IMR-90 (cell line): Measurements from ENCODE around the gene MSI1.

Source experiments
- POLR2A ChIP-seq: IDR thresholded peaks from 2 replicates; pipeline ENCODE4 v1.6.1; 2012; ENCODE audit warnings: mild to moderate bottlenecking, low read depth, low read length
- RAD21 ChIP-seq: IDR thresholded peaks from 2 replicates; pipeline ENCODE4 v1.6.1; 2012; ENCODE audit warnings: low read length, improper control_type of control experiment
- RFX5 ChIP-seq: IDR thresholded peaks from 2 replicates; pipeline ENCODE4 v1.8.0; 2012; ENCODE audit warnings: low read depth, mild to moderate bottlenecking, low read length, moderate library complexity
- USF2 ChIP-seq: fragments of 150-350 bp; IDR thresholded peaks from 2 replicates; pipeline ENCODE4 v1.6.1; 2017; ENCODE audit warnings: mild to moderate bottlenecking, antibody characterized with exemption, low read length, low read depth
- TF ChIP-seq, protein P1 (sequence below): conservative IDR thresholded peaks from 2 replicates; pipeline ENCODE4 v1.5.1; 2012; ENCODE audit warnings: mild to moderate bottlenecking, low read depth, low read length, improper control_type of control experiment

DNA sequence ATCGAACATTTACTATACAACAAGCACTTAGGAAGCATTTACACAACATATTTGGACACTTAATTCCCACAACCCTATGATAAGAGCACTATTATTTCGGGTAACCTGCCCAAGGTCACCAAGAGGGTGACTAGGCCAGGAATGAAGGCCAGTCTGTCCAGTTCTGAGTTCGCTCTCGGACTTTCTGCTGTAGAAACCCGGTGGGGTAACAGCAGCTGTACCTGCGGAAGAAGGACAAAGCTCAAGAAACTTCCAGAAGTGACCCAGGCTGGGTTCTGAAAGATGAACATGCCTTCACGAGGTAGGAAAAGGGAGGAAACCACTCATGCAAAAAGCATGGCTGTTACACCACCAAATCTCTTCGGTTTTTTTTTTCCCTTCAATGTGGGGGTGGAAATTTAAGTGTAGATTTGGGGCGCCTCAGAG lies 52.2 kb downstream of the MSI1 start:
- TF ChIP-seq, protein P1, sequence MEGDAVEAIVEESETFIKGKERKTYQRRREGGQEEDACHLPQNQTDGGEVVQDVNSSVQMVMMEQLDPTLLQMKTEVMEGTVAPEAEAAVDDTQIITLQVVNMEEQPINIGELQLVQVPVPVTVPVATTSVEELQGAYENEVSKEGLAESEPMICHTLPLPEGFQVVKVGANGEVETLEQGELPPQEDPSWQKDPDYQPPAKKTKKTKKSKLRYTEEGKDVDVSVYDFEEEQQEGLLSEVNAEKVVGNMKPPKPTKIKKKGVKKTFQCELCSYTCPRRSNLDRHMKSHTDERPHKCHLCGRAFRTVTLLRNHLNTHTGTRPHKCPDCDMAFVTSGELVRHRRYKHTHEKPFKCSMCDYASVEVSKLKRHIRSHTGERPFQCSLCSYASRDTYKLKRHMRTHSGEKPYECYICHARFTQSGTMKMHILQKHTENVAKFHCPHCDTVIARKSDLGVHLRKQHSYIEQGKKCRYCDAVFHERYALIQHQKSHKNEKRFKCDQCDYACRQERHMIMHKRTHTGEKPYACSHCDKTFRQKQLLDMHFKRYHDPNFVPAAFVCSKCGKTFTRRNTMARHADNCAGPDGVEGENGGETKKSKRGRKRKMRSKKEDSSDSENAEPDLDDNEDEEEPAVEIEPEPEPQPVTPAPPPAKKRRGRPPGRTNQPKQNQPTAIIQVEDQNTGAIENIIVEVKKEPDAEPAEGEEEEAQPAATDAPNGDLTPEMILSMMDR = no peak
- TF ChIP-seq POLR2A (no peak), RFX5 (no peak), USF2 (no peak), RAD21 (no peak)
